Measurements from ENCODE around the gene CACNA1G.

Gene CACNA1G

DNA sequence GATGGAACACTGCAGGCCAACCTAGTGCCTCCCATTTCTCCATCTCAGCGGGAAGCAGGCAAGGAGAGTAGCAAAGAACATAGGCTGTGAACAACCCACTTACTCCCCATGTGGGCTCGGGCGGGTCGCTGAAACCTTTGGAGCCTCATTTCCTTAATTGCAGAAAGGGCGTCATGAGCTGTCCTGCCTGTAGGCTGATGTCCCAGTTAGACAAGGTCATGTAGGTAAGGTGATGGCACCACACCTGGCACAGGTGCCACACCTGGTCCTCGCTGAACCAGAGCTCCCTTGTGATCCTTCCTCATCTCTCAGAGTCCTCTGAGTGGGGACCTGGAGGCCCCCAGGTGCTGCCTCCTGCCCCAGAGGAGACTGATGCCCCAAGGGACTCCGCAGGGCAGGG lies 97.1 kb downstream of the CACNA1G start:
- no peak for DNase-seq

DNA sequence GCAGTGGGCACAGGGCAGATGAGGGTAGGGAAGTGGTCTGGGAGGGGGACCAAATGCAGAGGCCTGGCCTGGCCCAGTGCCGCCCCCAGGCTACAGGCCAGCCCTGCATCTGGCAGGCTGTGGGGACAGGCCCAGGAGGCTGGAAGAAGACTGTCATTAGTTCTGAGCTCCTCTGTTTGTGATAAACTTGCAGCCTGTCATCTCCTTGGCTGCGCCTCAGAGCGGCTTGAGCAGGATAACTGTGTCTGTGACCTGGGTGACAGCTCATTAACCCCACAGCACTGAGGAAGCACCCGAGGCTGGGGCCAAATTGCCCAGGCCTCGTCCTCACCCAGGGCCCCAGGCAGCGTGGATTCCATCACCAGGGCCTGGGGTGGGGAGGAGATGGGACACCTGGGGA lies 98.1 kb downstream of the CACNA1G start:
- DNase-seq = no peak

DNA sequence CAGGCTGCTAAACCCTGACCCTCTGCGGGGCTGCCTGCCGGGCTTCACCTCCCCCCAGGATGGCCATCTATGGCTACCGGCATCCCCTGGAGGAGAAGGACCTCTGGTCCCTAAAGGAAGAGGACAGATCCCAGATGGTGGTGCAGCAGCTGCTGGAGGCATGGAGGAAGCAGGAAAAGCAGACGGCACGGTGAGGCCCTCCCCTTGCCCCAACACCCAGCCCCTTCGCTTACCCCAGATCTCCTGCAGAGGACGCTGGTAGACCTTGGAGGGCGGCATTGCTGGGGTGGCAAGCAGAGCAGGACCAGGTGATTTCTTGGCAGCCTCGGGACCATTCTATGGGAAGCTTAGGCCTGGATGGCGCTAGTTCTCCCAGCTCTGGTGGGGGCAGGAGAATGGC lies 98.7 kb downstream of the CACNA1G start:
- no peak for DNase-seq

DNA sequence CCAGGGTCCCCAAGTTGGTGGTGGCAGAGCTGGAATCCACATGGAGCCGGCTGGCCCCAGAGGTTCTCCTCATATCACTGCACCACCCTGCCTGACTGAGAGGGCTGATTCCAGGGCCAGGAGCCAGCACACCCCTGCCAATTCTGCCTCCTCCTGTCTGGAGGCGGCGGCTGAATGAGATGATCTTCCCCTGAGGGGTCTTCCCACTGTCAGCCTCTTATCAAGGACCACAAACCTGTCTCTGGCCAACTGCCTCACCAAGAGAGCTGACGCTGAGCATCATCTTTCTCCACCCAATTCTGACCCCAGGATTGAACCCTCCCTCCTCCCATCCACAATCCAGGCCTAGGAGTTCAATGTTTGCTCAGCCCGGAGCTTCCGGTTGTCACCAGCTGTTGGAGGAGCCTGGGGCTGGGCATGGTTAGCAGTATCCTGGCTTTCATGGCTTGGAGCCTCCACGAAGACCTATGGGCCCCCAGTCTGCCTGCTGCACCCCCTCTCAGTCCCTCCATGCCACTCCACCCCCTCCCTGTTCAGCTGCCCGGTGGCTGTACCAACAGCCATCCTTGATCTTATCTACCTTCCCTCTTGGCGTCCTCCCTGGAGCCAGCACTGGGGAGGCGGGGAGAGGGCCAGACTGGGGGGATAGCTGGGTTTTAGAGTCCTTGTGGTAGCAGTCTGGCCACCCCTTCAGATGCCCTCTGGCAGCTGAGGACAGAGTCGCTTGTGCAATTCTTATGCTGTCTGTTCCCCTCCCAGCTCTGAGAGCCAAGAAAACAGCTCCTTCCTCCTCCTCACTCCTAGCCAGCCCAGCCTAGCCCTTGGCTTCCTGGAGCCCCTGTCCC lies 99.7 kb downstream of the CACNA1G start:
- DNase-seq = no peak

DNA sequence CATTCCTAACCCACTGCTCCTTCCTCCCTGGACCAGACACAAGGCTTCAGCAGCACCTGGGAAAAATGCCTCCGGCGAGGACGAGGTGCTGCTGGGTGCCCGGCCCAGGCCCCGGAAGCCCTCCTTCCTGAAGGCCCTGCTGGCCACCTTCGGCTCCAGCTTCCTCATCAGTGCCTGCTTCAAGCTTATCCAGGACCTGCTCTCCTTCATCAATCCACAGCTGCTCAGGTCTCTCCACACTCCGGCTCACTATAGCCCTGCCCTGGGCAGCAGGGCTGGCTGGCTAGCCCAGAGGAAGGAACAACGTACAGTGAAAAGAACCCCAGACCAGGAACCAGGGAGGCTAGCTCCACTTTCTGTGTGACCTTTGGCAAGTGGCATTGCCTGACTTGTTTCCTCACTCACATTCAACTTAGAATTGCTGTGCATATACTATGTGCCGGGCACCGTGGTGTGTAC lies 100.4 kb downstream of the CACNA1G start:
- no peak for DNase-seq

DNA sequence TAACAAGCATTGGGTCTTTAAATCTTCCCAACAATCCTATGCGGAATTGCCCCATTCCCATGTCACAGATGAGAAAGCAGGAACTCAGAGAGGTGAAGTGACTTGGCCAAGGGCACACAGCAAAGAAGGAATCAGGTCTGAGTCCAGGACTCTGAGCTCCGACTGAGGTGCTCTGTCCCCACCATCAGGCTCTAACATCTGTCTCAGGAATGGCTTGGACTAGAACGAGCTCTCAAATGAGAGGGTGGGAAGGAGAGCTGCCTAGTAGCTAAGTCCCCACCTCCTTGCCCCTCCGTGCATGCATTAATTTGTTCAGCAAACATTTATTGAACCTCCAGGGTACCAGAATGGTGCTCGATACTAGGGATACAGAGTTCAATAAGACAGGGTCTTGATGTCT lies 100.8 kb downstream of the CACNA1G start:
- DNase-seq = no peak

DNA sequence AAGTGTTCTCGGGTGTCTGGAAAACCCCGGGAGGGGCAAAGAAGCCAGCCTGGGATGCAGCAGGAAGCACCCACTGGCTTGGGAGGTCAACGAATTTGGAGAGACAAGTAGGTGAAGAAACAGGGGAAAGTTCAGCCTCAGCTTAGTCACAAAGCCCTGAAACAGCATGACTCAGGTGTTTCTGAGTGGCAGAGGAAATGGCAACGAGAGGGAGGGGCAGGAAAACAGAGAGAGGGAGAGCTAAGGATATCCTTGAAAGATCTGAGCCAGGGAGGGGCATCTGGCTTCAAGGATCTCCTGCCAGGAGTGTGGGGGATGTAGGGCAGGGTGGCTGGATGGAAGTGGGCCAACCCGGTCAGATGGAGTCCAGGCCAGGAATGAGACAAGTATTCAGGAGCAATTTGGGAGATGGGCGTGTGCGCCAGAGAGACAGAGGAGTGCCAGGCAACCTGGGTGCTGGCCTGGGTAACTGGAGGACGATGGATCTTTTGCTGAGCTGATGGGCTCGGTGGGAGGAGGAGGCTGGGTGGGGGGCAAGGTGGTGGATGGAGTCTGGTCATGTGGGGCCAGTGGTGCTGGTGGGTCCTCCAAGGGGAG lies 101.4 kb downstream of the CACNA1G start:
- peak in 1 of 5 donors; percentile 87 for DNase-seq

DNA sequence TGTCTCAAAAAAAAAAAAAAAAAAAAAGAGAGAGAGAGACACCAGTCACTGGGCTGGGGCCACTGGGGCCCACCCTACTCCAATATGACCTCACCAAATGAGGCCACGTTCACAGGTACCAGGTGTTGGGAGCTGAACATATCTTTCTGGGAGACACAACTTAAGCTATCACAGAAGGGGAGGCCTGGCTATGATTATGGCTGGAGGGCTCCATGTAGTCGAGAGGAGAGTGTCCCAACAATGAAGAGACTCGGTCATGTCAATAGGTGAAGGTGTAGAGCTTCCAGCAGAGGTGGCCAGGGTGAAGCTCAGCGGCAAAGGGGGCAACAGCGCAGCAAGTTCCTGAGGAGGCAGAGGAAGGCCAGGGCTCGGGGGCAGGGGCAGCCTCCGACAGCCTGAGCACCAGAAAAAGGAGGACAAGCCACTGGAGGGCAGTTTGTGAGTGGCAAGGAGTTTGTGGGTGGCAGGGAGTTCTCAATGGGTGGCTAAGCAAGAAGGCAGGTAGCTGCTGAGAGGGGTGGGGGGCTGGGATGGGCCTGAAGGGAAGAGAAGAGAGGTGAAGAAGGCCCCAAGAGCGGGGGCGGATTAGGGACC lies 102.2 kb downstream of the CACNA1G start:
- DNase-seq = no peak

DNA sequence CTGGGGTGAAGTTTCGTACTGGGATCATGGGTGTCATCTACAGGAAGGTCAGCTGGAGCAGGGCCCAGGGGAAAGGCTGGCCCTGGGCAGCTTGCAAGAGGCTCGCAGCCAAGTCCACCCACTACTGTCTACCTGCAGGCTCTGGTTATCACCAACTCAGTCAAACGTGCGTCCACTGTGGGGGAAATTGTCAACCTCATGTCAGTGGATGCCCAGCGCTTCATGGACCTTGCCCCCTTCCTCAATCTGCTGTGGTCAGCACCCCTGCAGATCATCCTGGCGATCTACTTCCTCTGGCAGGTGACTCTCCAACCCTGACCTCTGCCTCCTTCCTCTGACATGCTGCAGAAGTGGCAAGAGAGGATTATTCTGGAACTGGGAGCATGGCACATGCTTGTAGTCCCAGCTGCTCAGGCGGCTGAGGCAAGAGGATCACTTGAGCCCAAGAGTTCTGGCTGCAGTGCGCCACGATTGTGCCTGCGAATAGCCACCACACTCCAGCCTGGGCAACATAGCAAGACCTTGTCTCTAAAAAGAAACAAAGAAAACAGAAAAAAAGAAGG lies 103.4 kb downstream of the CACNA1G start:
- DNase-seq = no peak

DNA sequence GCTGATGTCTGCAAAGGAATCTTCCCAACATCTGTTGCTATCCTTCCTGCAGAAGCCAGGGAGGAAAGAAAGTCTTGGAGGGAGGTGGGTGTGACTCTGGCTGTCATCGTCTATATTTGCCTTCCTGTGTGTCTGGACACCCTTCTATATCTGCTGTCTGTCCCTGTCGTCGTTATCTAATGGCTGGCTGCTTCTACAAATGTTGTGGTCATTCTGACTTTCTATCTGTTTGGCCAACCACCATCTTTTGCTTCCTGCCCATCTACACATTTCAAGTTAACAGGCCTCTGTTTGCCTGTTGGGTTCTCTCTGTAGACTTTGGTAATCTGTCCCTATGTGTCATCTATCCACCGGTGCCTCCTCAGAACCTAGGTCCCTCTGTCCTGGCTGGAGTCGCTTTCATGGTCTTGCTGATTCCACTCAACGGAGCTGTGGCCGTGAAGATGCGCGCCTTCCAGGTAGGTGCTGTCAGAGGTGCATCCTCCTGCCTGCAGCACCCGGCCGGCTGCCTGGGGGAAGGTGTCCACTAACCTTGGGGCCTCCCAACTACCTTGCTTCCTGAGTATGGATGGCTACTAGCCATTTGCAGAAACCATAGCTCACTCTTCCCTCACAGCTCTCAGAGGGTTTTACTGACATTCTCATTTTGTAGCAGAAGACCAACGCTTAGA lies 104.4 kb downstream of the CACNA1G start:
- DNase-seq = no peak

DNA sequence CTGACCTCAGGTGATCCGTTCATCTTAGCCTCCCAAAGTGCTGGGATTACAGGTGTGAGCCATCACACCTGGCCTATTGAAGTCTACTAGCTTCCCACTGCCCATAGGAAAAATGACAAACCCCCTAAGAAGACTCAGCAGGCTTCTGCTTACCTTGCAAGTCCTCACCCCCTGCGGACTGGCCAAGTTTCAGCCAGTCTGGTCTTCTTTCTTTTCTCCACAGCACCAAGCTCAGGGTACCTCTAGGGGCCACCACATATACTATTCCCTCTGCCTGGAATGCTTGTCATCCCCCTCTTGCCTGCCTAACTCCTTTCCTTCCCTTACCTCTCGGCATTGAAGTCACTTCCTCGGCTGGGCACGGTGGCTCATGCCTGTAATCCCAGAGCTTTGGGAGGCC lies 105.3 kb downstream of the CACNA1G start:
- DNase-seq = no peak

DNA sequence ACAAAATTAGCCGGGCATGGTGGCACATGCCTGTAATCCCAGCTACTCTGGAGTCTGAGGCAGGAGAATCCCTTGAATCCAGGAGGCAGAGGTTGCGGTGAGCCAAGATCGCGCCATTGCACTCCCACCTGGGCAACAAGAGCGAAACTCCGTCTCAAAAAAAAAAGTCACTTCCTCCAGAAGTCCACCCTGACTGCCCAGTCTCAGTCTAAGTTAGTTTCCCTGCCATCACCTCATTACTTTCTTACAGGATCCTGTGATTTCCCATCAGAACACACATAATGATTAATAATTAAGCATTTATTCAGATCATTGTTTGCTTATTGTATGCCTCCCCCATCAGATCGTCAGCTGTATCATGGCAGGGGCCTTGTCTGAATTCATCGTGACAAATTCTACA lies 105.8 kb downstream of the CACNA1G start:
- no peak for DNase-seq

DNA sequence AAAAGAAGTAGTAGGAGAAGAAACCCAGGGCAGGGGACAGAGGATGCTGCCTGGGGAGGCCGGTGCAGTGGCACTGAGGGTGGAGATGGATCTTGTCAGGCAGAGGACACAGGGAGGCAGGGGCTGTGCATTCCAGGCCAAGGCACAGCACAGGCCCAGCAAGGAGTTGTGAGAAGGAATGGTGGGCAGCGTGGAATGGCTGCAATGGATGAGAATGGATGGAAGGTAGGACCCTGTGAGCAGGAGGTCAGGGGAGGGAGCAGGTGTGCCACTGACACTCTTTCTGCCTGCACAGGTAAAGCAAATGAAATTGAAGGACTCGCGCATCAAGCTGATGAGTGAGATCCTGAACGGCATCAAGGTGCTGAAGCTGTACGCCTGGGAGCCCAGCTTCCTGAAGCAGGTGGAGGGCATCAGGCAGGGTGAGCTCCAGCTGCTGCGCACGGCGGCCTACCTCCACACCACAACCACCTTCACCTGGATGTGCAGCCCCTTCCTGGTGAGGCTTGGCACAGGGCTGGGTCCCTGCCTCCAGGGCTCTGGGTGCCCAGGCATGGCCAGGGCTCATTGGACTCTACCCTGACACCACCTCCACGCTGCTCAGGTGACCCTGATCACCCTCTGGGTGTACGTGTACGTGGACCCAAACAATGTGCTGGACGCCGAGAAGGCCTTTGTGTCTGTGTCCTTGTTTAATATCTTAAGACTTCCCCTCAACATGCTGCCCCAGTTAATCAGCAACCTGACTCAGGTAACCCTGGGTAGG lies 106.9 kb downstream of the CACNA1G start:
- DNase-seq = no peak

DNA sequence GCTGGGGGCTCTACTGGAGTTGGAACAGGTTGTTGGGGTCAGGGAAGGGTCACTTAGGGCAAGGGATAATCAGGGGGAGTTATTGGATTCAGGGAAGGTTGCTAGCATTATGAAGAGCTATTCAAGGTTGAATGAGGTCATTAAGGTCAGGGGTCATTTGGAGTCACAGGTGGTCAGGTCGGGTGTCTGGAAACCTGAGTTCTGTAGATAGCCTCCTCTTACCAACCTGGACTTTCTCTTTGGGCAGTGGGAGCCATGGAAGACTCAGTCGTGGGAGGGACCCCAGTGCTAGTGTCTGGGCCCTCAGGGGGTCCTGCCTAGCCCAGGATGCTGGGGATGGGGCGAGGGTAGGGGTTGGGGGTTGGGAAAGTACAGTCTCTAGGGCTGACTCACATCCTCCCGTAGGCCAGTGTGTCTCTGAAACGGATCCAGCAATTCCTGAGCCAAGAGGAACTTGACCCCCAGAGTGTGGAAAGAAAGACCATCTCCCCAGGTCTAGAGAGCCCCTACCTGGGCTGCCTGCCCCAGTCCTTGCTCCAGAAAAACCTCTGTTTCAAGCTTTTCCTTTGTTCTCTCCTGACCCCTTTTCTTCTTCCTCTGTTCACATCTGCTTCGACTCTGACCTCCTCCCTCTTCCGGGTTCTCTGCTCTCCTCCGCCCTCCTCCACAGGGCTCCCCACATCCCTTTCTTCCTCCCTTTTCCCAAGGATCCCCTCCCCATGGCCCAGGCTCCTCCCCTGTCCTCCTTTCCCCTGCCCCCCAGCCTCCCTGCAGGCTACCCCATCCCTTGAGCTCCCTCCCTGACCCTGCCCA lies 107.7 kb downstream of the CACNA1G start:
- DNase-seq = no peak

DNA sequence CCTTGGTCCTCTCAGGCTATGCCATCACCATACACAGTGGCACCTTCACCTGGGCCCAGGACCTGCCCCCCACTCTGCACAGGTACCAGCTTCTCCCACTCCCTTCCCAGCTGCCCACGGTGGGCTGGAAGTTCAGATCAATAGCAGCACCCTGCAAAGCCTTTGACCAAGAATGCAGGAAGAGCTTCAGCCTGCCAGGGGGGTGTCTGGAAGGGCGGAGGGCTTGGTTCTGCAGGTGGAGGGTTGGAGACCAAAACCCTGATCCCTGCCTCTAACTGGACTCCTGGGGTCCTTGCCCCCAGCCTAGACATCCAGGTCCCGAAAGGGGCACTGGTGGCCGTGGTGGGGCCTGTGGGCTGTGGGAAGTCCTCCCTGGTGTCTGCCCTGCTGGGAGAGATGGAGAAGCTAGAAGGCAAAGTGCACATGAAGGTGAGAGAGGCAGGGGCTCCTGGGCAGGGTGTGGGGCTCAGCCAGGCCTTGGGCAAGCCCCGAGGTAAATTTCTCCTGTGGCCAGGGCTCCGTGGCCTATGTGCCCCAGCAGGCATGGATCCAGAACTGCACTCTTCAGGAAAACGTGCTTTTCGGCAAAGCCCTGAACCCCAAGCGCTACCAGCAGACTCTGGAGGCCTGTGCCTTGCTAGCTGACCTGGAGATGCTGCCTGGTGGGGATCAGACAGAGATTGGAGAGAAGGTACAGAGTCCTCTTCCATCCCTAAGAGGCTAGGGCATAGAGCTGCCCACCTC lies 108.5 kb downstream of the CACNA1G start:
- no peak for DNase-seq

DNA sequence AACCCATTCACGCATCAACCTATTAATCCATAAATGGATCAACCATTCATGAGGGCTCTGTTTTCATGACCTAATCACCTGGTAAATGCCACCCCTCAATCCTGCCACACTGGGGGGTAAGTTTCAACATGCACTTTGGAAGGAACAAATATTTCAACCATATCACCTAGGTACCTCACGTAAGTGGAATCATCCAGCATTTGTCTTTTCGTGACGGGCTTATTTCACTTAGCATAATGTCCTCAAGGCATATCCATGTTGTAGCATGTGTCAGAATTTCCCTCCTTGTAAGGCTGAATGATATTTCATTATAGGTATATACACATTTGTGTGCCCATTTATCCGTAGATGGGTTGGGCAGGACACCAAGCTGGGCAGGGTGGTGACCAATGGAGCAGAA lies 111.6 kb downstream of the CACNA1G start:
- no peak for DNase-seq

DNA sequence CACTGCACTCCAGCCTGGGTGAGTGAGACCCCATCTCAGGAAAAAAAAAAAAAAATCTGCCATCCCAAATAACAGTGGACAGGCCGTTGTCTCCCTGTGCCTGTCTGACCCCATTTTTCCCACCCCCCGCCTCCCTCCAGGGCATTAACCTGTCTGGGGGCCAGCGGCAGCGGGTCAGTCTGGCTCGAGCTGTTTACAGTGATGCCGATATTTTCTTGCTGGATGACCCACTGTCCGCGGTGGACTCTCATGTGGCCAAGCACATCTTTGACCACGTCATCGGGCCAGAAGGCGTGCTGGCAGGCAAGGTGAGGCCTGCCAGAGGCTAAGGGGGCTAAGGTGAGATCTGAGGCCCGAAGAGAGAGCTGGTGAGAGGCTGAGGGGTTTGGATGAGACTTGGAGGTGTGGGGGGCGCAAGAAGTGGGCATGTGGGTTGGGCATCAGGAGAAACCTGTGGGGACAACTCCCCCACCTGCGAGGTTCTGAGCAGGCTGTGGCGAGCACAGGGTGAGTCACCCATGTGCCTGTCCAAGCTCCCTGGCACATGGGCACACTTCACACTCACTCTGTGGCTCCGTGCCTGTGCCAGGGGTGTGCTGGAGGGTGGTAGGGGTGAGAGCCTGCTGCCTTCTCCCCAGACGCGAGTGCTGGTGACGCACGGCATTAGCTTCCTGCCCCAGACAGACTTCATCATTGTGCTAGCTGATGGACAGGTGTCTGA lies 112.5 kb downstream of the CACNA1G start:
- no peak for DNase-seq

DNA sequence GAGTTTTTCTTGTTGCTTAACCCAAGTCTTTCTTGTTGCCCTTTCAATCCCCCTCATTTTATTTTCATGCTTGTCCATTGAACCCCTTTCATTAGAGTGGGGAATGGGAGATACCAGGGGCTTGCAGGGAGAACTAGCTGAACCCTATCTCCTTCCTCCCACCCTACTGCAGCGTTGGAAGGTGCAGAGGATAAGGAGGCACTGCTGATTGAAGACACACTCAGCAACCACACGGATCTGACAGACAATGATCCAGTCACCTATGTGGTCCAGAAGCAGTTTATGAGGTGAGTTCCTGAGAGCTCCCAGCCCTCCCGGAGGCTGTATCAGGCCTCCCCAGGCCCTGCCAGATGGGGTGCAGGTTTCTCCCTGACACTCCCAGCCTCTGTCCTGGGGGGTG lies 114.7 kb downstream of the CACNA1G start:
- no peak for DNase-seq

DNA sequence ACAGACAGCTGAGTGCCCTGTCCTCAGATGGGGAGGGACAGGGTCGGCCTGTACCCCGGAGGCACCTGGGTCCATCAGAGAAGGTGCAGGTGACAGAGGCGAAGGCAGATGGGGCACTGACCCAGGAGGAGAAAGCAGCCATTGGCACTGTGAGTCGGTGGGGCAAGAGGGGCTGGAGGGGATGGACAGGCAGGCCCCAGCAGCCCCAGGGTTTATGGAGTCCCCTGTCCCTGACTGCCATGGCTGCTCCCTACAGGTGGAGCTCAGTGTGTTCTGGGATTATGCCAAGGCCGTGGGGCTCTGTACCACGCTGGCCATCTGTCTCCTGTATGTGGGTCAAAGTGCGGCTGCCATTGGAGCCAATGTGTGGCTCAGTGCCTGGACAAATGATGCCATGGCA lies 115.1 kb downstream of the CACNA1G start:
- DNase-seq = no peak

Measured in T-helper 1 cell (primary cell).